ENCODE data around the gene CIAO3.

The CIAO3 gene

DNA sequence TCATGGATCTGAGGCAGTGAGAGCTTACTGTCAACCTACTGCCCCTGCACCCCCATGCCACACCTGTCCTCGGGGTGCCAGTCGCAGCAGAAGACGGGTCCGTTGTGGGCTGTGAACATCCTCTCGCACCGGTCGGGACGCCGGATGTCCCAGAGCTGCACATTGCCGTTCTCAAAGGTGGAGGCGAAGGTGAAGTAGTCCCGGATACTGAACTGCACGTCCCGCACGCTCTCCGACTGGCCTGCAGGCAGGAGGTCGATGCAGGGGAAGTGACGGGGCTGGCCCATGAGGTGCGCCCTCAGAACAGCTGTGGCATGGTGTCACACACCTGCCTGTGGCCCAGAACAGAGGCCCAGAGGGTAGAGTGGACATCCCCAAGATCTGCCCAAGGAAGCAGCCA is 53.3 kb downstream of the CIAO3 start:
- DNase-seq = no peak

GRCh38 chr16:686459-687260 is 54.1 kb downstream of the CIAO3 start:
- no peak for DNase-seq

- DNase-seq = peak; percentile 15
Measured at GRCh38 chr16:685967-686366, 54.8 kb downstream of the CIAO3 start.

DNA sequence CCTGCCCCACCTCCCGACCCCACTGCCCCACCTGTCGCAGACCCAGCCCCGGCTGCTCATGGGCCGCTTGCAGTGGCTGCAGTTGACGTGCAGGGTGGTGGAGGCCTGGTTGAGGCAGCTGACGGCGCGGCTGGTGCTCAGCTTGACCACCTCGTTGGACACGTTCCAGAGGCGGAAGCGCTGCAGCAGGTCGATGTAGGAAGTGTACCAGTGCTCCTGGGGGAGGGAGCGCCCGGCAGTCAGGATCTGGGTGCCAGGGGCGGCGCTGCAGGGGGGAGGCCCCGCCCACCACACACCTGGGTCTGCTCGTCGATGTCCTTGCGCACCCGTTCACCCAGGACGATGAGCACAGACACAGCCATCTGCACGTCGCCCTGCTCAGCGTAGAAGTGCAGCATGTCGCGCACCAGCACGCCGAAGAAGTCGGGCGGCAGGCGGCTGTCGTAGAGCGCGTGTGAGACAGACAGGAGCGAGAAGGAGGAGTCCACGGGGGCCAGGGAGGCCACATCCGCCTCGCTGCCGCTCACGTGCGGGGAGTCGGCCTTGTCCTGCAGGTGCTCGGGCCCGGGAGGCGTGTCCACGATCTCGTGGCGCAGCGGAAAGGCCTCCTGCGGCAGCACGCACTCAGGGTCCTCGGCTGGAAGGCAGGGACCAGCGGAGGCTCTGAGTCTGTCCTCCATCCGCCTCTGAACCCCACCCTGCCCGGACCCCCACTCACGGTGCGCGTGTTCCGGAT is 55.7 kb downstream of the CIAO3 start:
- DNase-seq = peak; percentile 69

DNA sequence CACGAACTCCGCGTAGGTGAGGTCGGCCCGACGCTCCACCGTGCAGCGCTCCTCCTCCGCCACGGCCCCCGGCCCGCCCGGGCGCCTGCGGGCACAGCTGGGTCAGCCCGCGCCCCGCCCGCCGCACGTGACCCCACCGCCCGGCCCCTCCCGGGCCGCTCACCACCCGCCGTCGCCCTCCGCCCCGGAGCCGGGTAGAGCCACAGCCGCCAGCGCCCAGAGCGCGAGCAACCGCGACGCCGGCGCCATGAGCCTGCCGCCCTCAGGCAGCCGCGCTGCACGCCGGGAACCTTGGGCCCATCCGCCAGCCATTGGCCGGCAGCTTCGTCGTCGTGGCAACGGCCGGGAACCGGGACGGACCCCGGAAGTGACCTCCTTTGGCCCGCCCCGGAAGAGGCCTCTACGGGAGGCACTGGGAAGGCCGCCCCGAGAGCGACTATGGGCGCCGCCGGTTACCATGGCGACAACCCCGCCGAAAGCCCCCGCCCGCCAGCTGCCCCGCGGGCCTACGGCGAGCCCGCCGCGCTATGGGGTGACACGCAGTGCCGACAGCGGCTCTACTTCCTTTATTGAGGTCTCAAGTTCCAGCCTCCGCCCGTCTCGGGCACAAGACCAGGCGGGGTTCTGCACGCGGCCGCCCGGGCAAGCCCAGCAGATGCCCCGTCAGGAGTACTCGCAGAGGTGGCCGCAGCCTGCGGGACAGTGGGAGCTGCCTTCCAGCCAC is 56.6 kb downstream of the CIAO3 start, which contains the start of gene JMJD8:
Gene JMJD8 (minus strand): TSS at position 264 of the 724 bp plus-strand sequence. CDS start 15 bp downstream, at position 249.
- DNase-seq = peak; percentile 95

DNA sequence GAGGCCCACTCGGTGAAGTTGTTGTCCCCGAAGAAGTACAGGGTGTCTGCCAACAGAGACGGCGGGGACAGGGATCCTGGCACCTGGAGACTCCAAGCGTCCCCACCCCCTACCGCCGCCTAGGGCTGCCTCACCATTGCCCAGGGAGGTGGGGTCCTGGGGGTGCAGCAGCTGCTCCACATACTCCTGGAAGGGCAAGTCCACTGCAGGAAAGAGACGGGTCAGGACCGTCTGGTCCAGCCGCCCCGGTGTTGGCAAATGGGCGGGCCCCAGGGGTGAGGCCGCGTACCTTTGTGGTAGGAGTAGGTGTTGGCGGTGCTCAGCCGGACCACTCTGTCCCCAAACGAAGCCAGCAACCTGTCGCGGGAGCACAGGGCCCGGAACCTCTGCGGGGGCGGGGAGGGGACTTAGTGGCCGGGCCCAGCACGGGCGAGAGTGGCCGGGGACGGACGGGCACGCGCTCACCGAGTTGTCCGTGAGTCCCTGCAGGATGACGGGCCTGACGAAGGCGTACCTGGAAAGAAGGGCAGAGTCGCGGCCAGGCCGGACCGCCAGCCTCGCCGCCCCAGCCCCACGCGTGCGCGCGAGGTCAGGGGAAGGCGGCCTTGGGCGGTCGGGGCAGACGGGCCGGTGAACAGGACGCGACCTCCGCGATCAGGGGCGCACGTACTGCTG is 57.3 kb downstream of the CIAO3 start:
- DNase-seq = no peak

DNA sequence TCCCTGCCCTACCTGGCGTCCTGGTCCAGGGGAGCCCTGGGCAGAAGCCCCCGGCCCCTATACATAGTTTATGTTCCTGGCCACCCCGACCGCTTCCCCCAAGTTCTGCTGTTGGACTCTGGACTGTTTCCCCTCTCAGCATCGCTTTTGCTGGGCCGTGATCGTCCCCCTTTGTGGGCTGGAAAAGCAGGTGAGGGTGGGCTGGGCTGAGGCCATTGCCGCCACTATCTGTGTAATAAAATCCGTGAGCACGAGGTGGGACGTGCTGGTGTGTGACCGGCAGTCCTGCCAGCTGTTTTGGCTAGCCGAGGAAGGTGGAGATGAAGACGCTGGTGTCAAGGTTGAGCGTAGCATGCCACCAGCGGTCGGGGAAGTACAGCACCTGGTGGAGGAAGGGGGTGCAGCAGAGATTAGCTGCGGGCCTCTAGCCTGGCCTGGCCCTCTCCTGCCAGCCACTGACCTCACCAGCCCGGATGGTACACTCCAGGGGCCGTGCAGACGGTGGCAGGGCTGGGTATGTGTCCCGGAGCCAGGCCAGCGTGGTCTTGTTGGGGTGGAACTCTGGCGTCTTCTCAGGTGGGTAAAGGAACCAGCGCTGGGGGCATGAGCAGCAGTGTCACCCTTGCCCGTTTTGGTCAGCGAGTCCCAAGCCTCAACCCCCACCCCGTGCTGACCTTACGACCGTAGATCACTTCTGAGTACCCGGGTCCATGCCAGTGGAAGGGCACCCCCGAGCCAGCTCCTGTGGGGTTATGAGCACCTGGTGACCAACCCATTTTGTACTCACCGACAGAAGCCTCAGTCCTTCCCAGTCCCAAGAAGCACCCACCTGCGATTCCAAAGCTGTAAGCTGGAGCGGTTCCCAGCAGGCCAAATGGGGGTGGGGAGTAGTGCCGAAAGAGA is 58.1 kb downstream of the CIAO3 start:
- no peak for DNase-seq

DNA sequence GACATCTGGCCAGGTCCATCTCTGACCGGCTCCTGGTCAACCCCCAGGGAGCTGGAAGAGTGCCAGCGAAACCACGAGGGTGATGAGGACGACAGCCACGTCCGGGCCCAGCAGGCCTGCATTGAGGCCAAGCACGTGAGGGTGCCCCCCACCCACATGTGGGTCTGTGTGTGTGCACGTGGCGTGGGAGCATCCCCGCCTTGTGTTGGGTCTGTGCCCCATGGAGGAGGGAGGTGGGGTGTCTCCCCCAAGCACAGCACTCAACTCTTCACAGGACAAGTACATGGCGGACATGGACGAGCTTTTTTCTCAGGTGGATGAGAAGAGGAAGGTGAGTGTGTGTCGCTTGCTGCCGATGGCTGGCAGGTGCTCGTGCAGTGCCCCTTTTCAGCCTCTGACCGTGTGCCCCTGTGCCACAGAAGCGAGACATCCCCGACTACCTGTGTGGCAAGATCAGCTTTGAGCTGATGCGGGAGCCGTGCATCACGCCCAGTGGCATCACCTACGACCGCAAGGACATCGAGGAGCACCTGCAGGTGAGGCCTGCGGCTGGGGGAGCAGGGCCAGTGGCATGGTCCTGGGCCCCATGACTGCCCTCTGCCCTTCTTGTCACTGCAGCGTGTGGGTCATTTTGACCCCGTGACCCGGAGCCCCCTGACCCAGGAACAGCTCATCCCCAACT is 58.9 kb downstream of the CIAO3 start:
- DNase-seq = no peak

DNA sequence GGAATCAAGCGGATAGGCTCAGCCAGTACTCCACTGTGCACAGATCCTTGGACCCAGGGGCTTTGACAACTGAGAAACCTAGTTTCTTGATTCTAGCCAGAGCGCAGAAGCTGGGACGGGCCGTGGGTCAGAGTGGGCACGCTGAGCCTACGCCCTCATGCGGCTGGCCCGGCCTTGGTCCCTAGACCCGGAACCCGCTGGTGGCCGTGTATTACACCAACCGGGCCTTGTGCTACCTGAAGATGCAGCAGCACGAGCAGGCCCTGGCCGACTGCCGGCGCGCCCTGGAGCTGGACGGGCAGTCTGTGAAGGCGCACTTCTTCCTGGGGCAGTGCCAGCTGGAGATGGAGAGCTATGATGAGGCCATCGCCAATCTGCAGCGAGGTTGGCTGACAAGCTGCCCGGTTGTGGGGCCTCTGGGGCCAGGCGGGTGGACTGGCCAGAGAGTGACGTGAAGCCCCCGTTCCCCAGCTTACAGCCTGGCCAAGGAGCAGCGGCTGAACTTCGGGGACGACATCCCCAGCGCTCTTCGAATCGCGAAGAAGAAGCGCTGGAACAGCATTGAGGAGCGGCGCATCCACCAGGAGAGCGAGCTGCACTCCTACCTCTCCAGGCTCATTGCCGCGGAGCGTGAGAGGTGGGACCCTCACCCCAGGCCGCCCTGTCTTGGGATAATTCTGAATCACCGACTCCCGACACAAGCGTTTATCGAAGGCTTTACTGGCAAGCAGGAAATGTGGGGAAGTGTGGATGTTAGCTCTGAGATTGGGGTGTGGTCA is 59.6 kb downstream of the CIAO3 start:
- no peak for DNase-seq

DNA sequence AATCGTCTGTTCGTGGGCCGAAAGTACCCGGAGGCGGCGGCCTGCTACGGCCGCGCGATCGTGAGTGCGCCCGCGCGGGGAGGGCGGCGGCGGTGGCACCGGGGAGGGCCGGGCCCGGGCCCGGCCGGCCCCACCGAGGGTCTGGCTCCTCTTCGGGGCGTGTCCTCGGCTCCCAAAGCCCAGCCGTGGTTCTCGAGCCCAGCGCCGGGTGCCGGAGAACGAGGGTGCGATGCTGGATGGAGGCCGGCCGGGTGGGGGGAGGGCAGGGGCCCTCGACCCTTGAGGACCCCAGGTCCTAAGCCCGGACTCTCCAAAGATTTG is 60.2 kb downstream of the CIAO3 start:
- no peak for DNase-seq

DNA sequence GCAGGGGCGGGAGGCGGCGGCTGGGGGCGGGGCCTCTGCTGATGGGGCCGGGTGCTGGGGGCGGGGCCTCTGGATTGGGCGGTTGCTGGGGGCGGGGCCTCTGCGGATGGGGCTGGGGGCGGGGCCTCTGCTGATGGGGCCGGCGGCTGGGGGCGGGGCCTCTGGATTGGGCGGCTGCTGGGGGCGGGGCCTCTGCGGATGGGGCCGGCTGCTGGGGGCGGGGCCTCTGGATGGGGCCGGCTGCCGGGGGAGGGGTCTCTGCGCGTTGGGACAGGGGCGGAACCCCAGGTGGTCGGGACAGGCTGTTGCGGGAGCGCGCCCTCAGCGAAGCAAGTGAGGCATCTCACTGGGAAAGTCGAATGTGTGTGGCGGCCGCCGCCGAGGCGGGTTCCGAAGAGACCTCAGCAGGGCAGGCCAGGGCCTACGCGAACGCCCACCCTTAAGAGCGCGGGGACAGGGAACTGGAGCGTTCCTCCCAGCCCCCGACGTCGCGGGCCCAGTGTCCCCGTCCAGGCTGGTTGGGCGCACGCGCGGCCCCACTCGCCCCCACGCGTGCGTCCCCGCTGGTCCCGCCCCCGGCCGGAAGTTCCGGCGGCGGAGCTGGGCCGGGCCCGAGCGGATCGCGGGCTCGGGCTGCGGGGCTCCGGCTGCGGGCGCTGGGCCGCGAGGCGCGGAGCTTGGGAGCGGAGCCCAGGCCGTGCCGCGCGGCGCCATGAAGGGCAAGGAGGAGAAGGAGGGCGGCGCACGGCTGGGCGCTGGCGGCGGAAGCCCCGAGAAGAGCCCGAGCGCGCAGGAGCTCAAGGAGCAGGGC is 60.8 kb downstream of the CIAO3 start, which contains the start of gene STUB1:
Gene STUB1 (plus strand): TSS at position 597 of the 811 bp plus-strand sequence. CDS start 116 bp downstream, at position 713.
- peak; percentile 91 for DNase-seq

Data from NCI-H2171 (cell line).